Right lobe of liver (tissue), 6 donors: ENCODE measurements around the gene WDR91. TPM values are rescaled to one million over a fixed set of nuclear protein-coding genes. Genes with fewer than 3 reads are reported as not detected.

Experiments
- ATAC-seq, 4 donors: fragments of 200-7000 bp; cut with Tn5 transposase; one replicate each; pipeline ENCODE4 v1.9.1; 2020; ENCODE audit warnings: mild to moderate bottlenecking in 4 of 4, moderate library complexity in 4 of 4
- DNase-seq, 3 donors: peaks; one replicate each; pipeline ENCODE4 v3.0.0-alpha.2; 2020
- H3K27ac ChIP-seq, 3 donors: fragments of 200-600 bp; one replicate each; pipeline ENCODE4 v1.8.0; 2022
- H3K27me3 ChIP-seq, 2 donors: fragments of 200-600 bp; one replicate each; pipeline ENCODE4 v1.8.0; 2022
- H3K36me3 ChIP-seq, 4 donors: fragments of 200-600 bp; sonication (generic) in 1 of 4; one replicate each; pipeline versions ENCODE4 v1.5.1 to v1.8.0; 2017 to 2022; ENCODE audit warnings: control low read depth in 1 of 4
- H3K4me1 ChIP-seq, 4 donors: fragments of 200-600 bp; sonication (generic) in 1 of 4; one replicate each; pipeline versions ENCODE4 v1.5.1 to v1.8.0; 2017 to 2022; ENCODE audit warnings: control low read depth in 1 of 4
- H3K4me3 ChIP-seq, 3 donors: fragments of 200-600 bp; one replicate each; pipeline ENCODE4 v1.8.0; 2022
- H3K9me3 ChIP-seq, 4 donors: fragments of 200-600 bp; sonication (generic) in 1 of 4; one replicate each; pipeline versions ENCODE4 v1.5.1 to v1.8.0; 2017 to 2022; ENCODE audit warnings: control low read depth in 1 of 4
- CTCF ChIP-seq, 4 donors: fragments of 200-600 bp in 3 of 4; fragments of 450-650 bp in 1 of 4; IDR thresholded peaks; one replicate each; pipeline versions ENCODE4 v1.5.1 to v1.8.0; 2016 to 2022; ENCODE audit warnings: antibody characterized with exemption in 4 of 4, mild to moderate bottlenecking in 2 of 4
- POLR2A ChIP-seq: fragments of 450-650 bp; IDR thresholded peaks from one replicate; pipeline ENCODE4 v1.6.1; 2017; ENCODE audit warnings: antibody characterized with exemption, mild to moderate bottlenecking
- WGBS: methylation state at CpG from one replicate; pipeline ENCODE4 v1.1.6; 2018; ENCODE audit warnings: low coverage, low lambda C conversion rate; ENCODE audit not compliant: insufficient coverage; ENCODE audit errors: missing lambda C conversion rate; 5-methylcytosine and 5-hydroxymethylcytosine counted together
- intact Hi-C, 2 donors: fragments of 100-400 bp; cut with DNase I; formaldehyde crosslinking; loops; one replicate each; pipeline versions ENCODE4 v1.11.2 to v1.14.1; 2022
- total RNA-seq, 6 experiments: library from RNA; depleted of rRNA in 2 of 6; stranded (reverse); fragments of >200 nt in 2 of 6; fragmentation: NEBNext Ultra II Directional in 3 of 6; extraction: Animal tissue kit (Norgen Biotek cat#: 25700) in 3 of 6; gene quantifications; one replicate each; pipeline versions ENCODE4 v1.1.0 to v1.2.4, GENCODE V29; 2016 to 2023
- donor health status: DM: no; HTN: yes; CAD: no.
- donor health status: DM: no; HTN: no; CAD: no.
- donor health status: DM: no; HTN: no; CAD: no.
- donor health status: DM: no; HTN: yes; CAD: no.
- donor health status: DM: no; HTN: yes; CAD: no.

WDR91 gene
- total RNA-seq, 6 experiments from 2014 or later = 6.0 to 11.5 (median 8.6) TPM

GRCh38 chr7:135257790-135258189 lies 46.5 kb upstream of the WDR91 start:
- 23% methylated on average over 4 of the region's 4 CpGs for WGBS
- DNase-seq = no peak
- no peak overlapping the region for H3K4me3 ChIP-seq
- no peaks in the 10 kb centered on the region for H3K27me3 ChIP-seq
- no peak for TF ChIP-seq CTCF (IDR thresholded peaks at IDR 0.05)
- TF ChIP-seq POLR2A = no peak
- intact Hi-C loops = no loop called here
- H3K27ac ChIP-seq = no peak overlapping the region
- peaks cover 0 to 7% (median 0%) of the 10 kb centered on the region in 4 donors for H3K4me1 ChIP-seq
- no peaks in the 10 kb centered on the region for H3K9me3 ChIP-seq
- ATAC-seq = peak; percentile 47 to 65 (median 60)
- H3K36me3 ChIP-seq = no peaks in the 10 kb centered on the region

GRCh38 chr7:135253851-135254771 lies 42.8 kb upstream of the WDR91 start:
- Histone ChIP-seq H3K4me3 (no peak overlapping the region), H3K4me1 (peaks cover 0 to 7% (median 0%) of the 10 kb centered on the region in 4 donors), H3K27me3 (no peaks in the 10 kb centered on the region), H3K36me3 (no peaks in the 10 kb centered on the region), H3K27ac (peak overlapping the region in 1 of 3 donors; percentile 48), H3K9me3 (no peaks in the 10 kb centered on the region)
- intact Hi-C loops = no loop called here
- ATAC-seq = peak; percentile 68 to 88 (median 77)
- WGBS = 24% methylated on average over 4 of the region's 9 CpGs
- TF ChIP-seq POLR2A (no peak), CTCF (IDR thresholded peaks at IDR 0.05) (no peak)
- DNase-seq = peak in 2 of 3 donors; percentile 65 to 69

- no peak for ATAC-seq
- Histone ChIP-seq H3K36me3 (no peaks in the 10 kb centered on the region), H3K9me3 (no peaks in the 10 kb centered on the region), H3K27ac (no peak overlapping the region), H3K27me3 (no peaks in the 10 kb centered on the region), H3K4me1 (no peaks in the 10 kb centered on the region), H3K4me3 (no peak overlapping the region)
- DNase-seq = no peak
- WGBS = 73% methylated on average over 2 of the region's 4 CpGs
- TF ChIP-seq CTCF (IDR thresholded peaks at IDR 0.05) (no peak), POLR2A (no peak)
- intact Hi-C loops = no loop called here
Measured at GRCh38 chr7:135251496-135252391, 40.4 kb upstream of the WDR91 start.

GRCh38 chr7:135248546-135248945 lies 37.2 kb upstream of the WDR91 start:
- WGBS = no CpG with 5 or more reads among the region's 3 CpGs
- no peaks in the 10 kb centered on the region for H3K4me1 ChIP-seq
- H3K36me3 ChIP-seq = no peaks in the 10 kb centered on the region
- H3K4me3 ChIP-seq = no peak overlapping the region
- no peak overlapping the region for H3K27ac ChIP-seq
- DNase-seq (no peak), ATAC-seq (no peak)
- TF ChIP-seq CTCF (IDR thresholded peaks at IDR 0.05) = no peak
- no peak for TF ChIP-seq POLR2A
- H3K9me3 ChIP-seq = no peaks in the 10 kb centered on the region
- no peaks in the 10 kb centered on the region for H3K27me3 ChIP-seq
- intact Hi-C loops = no loop called here
